Measurements from ENCODE around the gene HS3ST1. TPM values are rescaled to one million over a fixed set of nuclear protein-coding genes. Genes with fewer than 3 reads are reported as not detected.

HS3ST1 gene
- total and polyA plus RNA-seq, 7 donors: 0.60 to 3.7 (median 1.6) TPM

DNA sequence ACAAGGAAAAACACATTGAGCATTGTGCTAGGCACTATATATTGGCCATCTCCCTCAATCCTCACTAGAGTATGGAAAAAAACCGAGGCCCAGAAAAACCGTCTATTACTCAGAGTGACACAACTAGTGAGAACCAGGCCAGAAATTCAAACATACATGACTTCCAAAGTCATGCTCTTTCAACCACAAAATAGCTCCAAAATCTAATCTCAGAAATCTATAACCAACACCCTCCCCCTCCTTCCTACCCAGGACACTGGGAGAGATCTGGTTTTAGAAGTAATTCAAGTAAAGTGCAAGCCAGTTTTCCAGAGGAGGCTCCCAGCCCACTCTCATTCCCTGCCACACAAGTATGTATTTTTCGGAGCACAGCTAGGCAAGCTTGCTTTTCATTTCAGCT is 7.6 kb downstream of the HS3ST1 start:
- no peaks in the 10 kb centered on the region for H3K36me3 ChIP-seq
- no peak for DNase-seq
- intact Hi-C loops (cut with DNase I): no loop called here
- H3K4me1 ChIP-seq: no peaks in the 10 kb centered on the region
- H3K4me3 ChIP-seq: no peak overlapping the region
- WGBS, 2 donors: 84 to 90% methylated on average over 3 of the region's 3 CpGs
- TF ChIP-seq EP300 (IDR thresholded peaks at IDR 0.05) (no peak), POLR2AphosphoS5 (IDR thresholded peaks at IDR 0.05) (no peak), POLR2A (IDR thresholded peaks at IDR 0.05) (no peak)
- TF ChIP-seq, protein P1, sequence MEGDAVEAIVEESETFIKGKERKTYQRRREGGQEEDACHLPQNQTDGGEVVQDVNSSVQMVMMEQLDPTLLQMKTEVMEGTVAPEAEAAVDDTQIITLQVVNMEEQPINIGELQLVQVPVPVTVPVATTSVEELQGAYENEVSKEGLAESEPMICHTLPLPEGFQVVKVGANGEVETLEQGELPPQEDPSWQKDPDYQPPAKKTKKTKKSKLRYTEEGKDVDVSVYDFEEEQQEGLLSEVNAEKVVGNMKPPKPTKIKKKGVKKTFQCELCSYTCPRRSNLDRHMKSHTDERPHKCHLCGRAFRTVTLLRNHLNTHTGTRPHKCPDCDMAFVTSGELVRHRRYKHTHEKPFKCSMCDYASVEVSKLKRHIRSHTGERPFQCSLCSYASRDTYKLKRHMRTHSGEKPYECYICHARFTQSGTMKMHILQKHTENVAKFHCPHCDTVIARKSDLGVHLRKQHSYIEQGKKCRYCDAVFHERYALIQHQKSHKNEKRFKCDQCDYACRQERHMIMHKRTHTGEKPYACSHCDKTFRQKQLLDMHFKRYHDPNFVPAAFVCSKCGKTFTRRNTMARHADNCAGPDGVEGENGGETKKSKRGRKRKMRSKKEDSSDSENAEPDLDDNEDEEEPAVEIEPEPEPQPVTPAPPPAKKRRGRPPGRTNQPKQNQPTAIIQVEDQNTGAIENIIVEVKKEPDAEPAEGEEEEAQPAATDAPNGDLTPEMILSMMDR (IDR thresholded peaks at IDR 0.05): no peak
- no peaks in the 10 kb centered on the region for H3K9me3 ChIP-seq
- H3K27ac ChIP-seq: no peak overlapping the region
- no peaks in the 10 kb centered on the region for H3K27me3 ChIP-seq

DNA sequence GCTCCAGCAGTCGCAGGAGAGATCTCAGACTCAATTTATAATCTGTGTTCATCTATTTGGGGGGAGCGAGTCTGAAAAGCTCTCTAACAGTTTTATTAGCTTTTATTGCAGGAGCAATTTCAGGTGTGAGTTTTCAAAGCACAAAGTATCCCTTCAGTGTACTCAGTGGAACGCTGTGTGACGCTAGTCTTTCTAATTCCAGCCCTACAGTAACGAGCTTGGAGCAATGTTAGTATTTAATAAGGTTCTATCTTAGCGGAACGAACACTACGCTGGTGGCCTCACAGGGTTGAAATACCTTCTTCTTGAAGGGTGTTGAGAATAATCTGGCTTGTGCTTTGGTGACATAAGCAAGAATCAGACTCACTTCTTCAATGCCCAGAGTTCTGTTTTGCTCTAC is 8.4 kb downstream of the HS3ST1 start:
- Histone ChIP-seq H3K4me1 (no peaks in the 10 kb centered on the region), H3K9me3 (no peaks in the 10 kb centered on the region), H3K36me3 (no peaks in the 10 kb centered on the region), H3K4me3 (no peak overlapping the region), H3K27ac (no peak overlapping the region), H3K27me3 (no peaks in the 10 kb centered on the region)
- WGBS, 2 donors: 17 to 65% methylated on average over 8 of the region's 8 CpGs
- no peak for TF ChIP-seq EP300 (IDR thresholded peaks at IDR 0.05)
- intact Hi-C loops (cut with DNase I): no loop called here
- DNase-seq: no peak

DNA sequence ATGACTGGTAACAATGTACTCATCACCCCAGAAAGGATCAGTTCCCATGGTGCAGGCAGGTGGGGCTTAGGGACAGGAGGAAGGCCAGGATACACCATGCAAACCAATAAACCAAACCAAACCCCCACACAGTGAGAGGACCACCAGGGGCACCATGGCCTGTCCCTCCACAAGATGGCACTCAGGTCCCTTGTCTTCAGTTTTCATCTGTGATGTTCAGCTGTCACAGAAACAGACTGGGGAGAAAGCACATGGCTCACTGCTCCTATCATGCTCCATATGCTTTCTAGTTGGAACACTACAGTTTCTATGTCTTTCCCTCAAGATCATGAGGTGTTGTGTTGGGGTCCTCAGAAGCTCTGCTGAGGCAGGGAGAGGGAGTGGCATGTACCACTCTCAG is 10.1 kb downstream of the HS3ST1 start:
- Histone ChIP-seq H3K9me3 (no peaks in the 10 kb centered on the region), H3K4me1 (no peaks in the 10 kb centered on the region), H3K36me3 (no peaks in the 10 kb centered on the region), H3K4me3 (no peak overlapping the region), H3K27me3 (no peaks in the 10 kb centered on the region), H3K27ac (no peak overlapping the region)
- intact Hi-C loops (cut with DNase I): no loop called here
- TF ChIP-seq POLR2AphosphoS5 (IDR thresholded peaks at IDR 0.05) (no peak), POLR2A (IDR thresholded peaks at IDR 0.05) (no peak), EP300 (IDR thresholded peaks at IDR 0.05) (no peak)
- TF ChIP-seq, protein P1 (IDR thresholded peaks at IDR 0.05): no peak
- no peak for DNase-seq

DNA sequence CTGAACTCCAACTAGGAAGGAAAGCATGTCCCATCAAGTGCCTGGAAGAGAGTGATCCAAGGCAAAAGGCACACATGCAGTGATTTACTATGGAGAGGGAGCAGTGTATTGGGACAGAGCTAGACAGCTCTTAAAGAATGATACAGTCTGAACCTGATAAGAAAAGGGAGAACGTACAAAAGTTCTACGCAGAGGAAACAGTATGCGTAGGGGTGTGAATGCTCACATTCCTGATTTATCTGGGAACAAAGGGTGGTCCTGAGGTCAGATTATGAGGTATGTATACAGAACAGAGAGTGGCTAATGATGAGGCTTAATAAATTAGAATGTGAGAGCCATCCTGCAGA is 12.0 kb downstream of the HS3ST1 start:
- Histone ChIP-seq H3K27me3 (no peaks in the 10 kb centered on the region), H3K9me3 (no peaks in the 10 kb centered on the region), H3K27ac (no peak overlapping the region), H3K4me3 (no peak overlapping the region), H3K36me3 (no peaks in the 10 kb centered on the region), H3K4me1 (no peaks in the 10 kb centered on the region)
- 90 to 93% methylated on average over 3 of the region's 3 CpGs for WGBS, 2 donors
- no peak for DNase-seq
- intact Hi-C loops (cut with DNase I): no loop called here
- TF ChIP-seq POLR2AphosphoS5 (IDR thresholded peaks at IDR 0.05) (no peak), POLR2A (IDR thresholded peaks at IDR 0.05) (no peak), EP300 (IDR thresholded peaks at IDR 0.05) (no peak)
- TF ChIP-seq, protein P1 (IDR thresholded peaks at IDR 0.05): no peak

DNA sequence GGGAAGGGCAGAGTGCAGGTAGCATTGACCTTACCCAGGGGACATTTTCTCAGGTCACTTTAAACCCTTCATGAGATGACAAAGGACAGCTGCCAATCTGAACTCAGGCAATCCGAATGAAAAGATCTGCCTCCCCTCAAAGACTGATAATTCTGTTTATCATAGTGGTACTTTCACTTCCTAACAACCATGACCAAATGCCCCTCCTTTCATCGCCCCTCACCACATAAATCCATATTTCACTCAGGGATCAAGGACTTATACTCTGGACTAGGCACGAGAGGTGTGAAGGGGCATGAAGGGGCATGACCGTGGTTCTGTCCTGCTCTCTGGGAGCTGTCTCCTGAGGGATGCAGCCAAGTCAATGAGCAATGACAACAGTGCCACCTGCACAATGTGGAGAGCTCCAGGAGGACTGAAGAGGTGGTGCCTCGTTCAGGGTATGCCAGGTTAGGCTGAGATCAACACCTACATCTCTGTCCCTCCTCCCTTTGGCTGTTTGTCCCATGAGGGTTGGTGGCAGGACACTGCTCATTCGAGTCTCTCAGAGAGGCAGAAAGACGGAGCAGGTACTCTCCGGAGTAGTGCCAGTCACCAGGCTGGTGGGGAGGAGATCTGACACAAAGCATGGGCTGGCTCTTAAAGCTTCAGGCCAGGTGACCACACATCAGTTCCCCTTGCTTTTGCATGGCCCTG is 12.5 kb downstream of the HS3ST1 start:
- 85 to 88% methylated on average over 8 of the region's 8 CpGs for WGBS, 2 donors
- Histone ChIP-seq H3K4me3 (no peak overlapping the region), H3K9me3 (no peaks in the 10 kb centered on the region), H3K4me1 (no peaks in the 10 kb centered on the region), H3K36me3 (no peaks in the 10 kb centered on the region), H3K27ac (no peak overlapping the region), H3K27me3 (no peaks in the 10 kb centered on the region)
- intact Hi-C loops (cut with DNase I): no loop called here
- TF ChIP-seq POLR2A (IDR thresholded peaks at IDR 0.05): no peak
- no peak for TF ChIP-seq EP300 (IDR thresholded peaks at IDR 0.05)
- TF ChIP-seq, protein P1 (IDR thresholded peaks at IDR 0.05): no peak
- no peak for TF ChIP-seq POLR2AphosphoS5 (IDR thresholded peaks at IDR 0.05)
- DNase-seq: no peak

Data from sigmoid colon (tissue), 7 donors.